DOHH2 (cell line): Measurements from ENCODE around the gene PDE2A.

Experiments used
- EZH2phosphoT487 ChIP-seq: fragments of 200-600 bp; sonication (generic); IDR thresholded peaks from 2 replicates; pipeline ENCODE4 v1.6.1; 2017; ENCODE audit warnings: borderline replicate concordance, mild to moderate bottlenecking, antibody characterized with exemption, low read length, moderate library complexity, mixed read lengths
- TF ChIP-seq, protein P1 (sequence below): fragments of 200-600 bp; sonication (generic); IDR thresholded peaks from one replicate; pipeline ENCODE4 v1.5.1; 2014; ENCODE audit warnings: antibody characterized with exemption, mild to moderate bottlenecking, low read depth, low read length; ENCODE audit not compliant: poor library complexity, severe bottlenecking

DNA sequence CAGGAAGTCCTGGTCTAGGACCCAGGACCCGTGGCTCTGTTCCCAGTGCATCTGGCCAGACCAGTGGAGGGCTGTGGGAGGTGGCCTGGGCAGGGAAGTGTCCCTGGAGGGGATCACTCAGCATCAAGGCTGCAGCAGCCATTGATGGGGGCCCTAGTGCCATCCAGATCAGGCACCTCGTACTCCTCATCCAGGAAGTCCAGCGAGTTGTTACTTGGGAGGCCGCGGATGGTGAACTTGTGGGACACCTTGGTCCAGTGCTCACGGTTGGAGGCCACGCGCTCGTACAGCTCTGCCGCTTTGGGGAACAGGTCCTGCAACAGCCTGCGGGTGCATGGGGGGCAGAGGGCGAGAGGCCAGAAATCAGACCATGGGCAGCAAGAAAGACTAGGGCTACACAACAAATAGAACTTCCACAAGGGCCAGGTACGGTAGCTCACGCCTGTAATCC, 96.9 kb downstream of the PDE2A start:
- TF ChIP-seq, protein P1, sequence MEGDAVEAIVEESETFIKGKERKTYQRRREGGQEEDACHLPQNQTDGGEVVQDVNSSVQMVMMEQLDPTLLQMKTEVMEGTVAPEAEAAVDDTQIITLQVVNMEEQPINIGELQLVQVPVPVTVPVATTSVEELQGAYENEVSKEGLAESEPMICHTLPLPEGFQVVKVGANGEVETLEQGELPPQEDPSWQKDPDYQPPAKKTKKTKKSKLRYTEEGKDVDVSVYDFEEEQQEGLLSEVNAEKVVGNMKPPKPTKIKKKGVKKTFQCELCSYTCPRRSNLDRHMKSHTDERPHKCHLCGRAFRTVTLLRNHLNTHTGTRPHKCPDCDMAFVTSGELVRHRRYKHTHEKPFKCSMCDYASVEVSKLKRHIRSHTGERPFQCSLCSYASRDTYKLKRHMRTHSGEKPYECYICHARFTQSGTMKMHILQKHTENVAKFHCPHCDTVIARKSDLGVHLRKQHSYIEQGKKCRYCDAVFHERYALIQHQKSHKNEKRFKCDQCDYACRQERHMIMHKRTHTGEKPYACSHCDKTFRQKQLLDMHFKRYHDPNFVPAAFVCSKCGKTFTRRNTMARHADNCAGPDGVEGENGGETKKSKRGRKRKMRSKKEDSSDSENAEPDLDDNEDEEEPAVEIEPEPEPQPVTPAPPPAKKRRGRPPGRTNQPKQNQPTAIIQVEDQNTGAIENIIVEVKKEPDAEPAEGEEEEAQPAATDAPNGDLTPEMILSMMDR, result no peak
- TF ChIP-seq EZH2phosphoT487, result no peak
